HG03066 (cell line): ENCODE data around the gene SMIM29.

Experiments used
- ATAC-seq: cut with Tn5 transposase; IDR thresholded peaks from one replicate; pipeline ENCODE4 v1.9.1; 2021; ENCODE audit warnings: low read depth; ENCODE audit not compliant: unreplicated experiment

The SMIM29 gene

DNA sequence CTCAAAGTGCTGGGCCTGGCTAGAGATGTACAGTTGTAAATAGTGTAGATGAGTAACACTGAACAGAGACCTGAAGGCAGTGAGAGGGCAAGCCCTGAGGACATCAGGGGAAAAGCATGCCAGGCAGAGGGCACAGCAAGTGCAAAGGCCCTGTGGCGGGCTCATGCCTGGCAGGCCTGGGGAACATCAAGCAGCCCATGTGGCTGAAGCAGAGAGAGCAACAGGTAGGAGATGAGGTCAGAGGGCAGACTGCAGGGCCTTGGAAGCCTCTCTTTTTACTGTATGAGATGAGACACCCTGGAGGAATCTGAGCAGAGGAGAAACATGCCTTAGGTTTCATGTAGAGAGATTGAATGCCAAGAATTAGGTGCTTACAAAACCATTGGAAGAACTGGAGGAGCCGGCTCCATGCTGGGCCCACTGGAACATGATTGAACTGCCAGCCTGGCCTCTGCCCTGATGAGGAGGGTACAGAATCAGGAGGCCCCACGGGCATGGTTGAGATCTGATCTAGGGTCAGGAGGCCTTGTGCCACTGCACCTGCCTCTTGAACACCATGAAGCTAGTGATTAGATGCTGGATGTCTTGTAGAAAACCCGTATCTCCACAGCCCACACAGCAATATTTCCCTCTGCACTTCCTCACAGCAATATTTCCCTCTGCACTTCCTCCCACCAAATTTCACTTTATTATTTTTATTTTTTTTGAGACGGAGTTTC is 18.0 kb downstream of the SMIM29 start:
- ATAC-seq: no peak

DNA sequence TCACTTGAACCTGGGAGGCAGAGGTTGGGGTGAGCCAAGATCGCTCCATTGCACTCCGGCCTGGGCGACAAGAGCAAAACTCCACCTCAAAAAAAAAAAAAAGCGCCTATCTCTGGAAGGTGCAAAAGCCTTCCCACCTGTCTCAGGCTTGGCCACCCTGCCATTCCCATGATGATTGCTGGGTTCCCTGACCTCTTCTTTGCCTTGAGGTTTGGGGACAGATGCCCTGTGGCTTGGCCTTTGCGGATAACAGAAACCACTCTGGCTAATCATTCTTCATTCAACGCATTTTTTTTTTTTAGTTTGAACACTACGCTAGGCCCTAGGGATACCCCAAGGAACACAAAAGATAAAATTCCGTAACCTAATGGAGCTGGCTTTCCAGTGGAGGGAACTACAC is 18.9 kb downstream of the SMIM29 start:
- no peak for ATAC-seq

DNA sequence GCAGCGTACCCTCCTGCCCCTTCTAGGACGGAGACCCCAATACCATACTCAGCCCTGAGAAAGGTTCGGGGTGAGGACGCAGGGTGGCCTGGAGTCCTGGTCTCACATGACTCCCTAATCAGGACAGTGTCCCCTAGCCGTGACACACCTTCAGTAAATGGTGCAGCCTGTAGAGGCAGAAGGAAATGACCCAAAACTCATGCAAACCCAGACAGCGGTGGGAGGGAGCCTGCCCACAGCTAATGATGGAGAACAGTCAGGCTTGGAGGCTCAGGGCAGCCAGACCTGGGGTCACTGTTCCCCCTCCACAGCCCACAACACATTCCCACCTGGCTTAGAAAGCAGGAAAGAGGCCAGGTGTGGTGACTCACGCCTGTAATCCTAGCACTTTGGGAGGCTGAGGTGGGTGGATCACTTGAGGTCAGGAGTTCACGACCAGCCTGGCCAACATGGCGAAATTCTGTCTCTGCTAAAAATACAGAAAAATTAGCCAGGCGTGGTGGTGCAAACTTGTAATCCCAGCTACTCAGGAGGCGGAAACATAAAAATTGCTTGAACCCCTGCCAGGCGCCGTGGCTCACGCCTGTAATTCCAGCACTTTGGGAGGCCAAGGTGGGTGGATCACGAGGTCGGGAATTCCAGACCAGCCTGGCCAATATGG is 20.9 kb downstream of the SMIM29 start:
- no peak for ATAC-seq

DNA sequence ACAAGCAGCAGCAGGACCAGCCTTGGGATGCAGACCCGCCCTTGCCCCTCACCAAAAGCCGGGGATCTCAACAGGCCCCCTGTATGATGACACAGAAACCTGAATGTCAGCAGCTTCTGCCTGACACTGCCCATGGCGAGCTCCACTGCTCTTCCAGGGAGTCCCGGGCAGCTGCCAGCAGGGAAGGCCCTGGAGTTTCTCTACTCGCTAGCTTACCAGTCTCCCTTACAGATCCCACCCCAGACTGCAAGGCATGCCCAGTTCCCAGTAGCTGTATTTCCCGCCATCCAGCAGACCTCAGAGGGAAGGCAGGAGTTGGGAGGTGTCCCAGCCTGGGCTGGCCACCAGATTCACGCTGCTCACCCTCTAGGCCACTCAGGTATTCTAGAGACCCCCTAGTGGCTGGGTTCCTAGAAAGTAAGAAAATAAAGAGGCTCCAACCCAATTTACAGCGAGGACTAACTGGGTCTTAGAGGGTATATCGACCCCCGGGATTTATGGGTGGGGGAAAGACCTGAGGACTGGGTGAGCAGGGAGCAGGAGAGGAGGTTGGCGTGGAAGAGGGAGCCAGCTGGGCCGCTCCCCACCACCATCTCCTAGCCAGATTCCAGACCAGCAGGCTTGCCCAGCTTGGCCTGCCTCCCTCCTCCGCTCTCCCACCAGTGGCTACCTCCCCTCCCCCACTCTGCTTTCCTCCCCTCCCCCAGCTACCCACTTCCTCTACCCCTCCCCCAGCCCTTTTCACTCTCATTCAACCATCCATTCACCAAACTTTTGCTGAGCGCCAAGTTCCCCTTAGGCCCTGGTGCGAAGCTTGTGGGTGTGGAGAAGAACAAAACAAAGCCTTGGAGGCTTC is 21.8 kb downstream of the SMIM29 start:
- no peak for ATAC-seq

DNA sequence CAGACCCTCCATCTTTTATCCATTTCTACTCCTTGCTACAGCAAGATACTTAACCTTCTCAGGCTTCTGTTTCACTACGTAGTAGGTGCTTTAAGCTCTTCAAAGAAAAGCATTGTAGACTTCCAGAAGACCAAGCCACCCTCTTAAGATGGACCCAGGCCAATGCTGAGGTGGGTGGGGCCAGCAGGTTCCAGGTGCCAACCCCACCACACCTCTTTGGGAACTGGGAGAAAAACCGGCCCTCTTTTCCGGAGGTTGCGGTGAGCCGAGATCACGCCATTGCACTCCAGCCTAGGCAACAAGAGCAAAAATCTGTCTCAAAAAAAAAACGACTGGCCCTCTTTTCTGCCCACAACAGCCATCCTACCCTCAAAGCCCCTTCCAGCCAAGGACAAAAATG is 22.7 kb downstream of the SMIM29 start:
- ATAC-seq: no peak

DNA sequence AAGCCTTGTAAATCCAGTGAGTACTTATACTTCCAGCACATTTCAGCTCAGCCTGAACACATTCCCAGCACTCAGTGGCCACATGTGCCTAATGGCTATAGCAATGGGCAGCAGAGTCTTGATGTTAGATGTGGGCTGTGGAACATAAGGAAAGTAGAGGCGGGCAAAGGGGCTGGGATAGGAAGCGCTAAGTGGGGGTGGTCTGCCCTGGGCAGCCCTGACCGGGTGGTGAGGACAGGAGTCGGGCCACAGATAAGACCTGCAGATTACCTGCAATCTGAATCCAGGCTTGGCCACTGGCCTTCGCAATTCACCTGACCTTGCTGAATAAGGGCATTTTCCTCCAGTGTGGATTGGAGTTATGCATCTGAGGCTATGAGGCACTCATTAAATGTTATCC is 23.3 kb downstream of the SMIM29 start:
- ATAC-seq: no peak

DNA sequence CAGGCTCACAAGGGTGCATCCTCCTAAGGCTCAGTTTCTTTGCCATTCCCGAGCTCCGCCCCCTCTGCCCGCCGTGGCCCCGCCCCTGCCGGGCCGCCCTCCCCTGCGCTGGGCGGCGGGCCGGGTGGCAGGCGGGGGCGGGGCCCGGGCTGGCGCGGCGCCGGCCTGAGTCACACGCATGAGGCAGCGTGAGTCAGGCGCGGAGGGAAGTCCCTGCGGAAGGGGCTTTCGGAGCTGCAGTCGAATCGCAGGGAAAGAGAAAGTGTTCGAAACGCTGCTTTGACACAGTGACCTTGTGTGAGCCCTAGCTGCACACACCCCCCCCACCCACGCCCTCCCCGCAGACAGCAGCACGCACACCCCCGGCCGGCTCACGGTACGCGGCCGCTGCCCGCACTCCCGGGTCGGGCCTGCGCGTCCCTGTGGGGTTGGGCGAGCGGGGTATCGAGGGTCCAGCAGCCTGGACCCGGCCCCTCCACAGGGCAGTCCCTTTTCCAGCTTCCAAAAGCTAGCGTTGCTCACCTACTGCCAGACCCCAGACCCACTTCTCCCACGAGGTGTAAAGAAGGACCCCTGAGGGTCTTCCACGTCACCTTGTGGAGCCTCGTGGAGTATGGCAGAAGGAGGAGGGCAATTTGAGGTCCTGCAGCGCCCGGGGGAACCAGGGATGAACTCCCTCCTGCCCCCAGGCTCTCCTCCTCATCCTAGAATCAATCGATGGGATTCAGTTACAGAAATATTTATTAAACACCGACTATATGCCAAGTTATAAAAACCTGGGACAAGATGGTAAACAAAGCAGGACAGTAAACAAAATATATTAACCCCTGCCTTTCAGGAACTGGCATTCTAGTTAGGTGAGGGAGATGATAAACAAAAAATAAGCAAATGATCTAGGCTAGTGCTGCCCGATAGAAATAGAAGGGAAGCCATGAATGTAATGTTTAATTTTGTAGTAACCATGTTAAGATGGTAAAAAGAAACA is 24.6 kb downstream of the SMIM29 start:
- peak; percentile 78 for ATAC-seq

DNA sequence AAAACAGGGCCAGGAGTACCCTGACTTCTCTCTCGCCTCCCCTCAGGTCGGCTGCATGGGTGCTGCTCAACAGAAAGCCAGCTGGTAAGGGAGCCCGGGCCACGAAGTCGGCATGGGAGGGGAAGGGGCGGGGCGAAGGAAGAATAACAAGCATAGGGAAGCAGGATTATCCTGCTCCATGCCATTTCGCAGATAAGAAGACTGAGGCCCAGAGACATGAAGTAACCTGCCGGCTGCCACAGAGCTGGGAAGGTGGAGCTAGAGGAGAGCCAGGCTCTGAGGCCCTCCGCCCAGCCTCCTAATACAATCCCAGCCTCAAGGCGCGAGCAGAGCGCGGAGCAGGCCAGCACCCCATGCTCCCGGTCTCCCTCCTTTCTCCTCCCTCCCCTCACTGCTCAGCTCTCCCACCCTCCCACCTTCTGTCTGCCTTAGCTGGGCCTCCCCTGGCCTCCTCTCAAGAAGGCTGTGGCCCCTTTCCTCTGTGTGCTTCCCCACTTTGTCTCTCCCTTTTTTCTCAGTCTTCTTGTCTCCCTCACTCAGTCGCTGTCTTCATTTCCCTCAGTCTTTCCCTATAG is 25.3 kb downstream of the SMIM29 start:
- ATAC-seq: peak; percentile 26

DNA sequence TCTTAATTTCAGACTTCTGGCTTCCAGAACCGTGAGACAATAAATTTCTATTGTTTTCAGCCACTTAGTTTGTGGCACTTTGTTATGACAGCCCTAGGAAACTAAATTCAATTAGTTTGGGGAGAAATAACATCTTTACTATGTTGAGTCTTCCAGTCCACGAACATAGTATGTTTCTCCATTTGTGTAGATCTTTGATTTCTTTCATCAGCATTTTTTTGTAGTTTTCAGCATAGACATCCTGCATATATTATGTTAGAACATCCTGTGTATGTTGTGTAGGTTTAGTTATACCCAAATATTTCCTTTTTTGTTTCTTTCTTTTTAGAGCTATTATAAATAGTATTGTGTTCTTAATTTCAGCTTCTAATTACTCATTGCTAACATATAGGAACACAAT is 30.1 kb downstream of the SMIM29 start:
- no peak for ATAC-seq

DNA sequence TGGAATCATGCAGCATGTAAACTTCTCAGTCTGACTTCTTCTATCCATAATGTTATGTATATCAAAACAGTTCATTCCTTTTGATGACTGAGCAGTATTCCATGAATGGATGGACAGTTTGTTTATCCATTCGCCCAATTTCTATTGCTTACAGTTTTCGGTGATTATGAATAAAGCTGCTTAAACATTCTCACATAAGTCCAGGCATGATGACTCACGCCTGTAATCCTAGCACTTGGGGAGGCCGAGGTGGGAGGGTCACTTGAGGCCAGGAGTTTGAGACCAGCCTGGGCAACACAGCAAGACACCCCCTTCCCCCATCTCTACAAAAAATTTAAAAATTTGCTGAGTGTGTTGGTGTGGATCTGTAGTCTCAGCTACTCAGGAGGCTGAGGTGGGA is 35.0 kb downstream of the SMIM29 start:
- ATAC-seq: no peak

DNA sequence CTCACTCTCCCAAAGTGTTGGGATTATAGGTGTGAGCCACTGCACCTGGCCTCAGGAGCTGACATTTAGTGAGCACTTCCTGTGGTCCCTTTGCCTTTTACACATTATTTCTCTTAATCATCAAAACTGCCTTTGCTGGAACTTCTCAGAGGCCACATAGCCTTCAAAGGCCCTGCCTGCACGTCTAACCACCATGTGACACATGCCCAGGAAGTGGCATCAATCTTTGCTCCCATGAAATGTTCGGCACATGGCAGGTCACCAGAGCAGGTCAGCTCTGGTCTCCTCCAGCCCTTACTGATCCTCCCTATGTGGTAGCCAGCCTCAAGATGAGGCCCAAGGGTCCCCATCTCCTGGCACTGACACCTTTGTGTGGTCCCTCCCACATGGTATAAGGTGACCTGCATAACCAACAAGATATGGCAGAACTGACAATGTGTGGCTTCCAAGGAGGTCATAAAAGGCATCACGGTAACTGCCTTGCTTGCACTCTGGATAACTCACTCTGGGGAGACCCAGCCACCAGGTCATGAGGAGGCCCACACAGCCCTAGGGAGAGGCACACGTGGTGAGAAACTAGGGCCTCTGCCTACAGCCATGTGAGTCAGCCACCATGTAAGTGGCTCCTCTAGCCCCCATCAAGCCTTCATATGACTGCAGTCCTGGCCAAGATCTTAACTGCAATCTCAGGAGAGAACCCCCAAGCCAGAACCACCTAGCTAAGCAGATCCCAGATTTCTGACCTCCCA is 40.9 kb downstream of the SMIM29 start:
- no peak for ATAC-seq

DNA sequence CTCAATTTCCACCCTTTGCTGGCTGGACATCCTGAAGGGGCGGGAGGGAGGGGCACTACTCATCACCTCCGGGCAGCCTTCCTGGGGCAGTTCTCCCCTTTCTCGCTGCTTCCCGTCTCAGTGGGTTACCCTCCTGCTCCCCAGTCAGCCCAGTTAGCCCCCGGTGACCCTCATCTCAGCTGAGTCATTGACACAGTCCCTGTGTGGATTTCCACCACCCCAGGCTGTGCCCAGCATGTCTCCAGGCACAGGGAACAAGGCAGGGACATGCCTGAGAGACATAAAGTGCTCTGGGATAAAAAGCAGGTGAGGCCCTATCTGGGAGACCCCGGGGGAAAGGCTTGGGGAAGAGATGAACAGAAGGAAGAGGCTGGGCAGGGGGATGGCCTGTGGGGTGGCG is 42.1 kb downstream of the SMIM29 start:
- ATAC-seq: no peak

DNA sequence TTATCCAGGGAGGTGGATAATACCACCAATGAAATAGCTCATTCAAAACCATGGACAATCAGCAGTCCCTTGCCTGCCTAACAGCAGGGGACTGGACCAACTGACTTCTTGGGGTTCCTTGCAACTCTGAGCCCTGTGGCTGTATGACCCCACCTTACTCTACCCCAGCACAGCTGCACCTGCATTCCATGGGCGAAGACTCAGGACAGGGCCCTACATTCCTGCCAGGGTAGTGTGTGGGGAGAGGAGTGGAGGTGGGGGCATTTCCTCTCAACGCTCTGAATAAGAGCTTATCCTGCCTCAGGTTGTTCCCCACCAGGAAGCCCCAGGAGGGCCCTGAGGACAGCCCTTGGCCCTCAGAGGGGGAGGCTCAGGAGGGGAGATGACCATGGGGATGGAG is 42.9 kb downstream of the SMIM29 start:
- no peak for ATAC-seq

DNA sequence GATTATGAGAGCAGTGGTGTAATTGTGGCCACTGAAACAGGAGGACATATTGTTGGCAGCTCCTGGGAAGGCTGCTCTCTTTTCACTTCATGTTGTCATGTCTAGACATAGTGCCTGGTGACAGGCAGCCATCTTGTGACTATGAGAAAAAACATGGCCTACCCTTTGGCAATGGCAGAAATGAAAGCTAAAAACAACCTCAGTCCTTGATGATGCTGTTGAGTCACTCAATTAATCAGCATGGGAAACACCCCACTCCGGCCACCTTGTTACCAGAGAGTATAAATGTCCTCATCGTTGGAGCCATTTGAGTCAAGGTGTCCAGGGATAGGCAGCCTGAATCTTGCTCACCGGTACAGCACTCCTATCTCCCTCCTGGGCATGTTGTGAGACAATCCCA is 43.3 kb downstream of the SMIM29 start:
- no peak for ATAC-seq

DNA sequence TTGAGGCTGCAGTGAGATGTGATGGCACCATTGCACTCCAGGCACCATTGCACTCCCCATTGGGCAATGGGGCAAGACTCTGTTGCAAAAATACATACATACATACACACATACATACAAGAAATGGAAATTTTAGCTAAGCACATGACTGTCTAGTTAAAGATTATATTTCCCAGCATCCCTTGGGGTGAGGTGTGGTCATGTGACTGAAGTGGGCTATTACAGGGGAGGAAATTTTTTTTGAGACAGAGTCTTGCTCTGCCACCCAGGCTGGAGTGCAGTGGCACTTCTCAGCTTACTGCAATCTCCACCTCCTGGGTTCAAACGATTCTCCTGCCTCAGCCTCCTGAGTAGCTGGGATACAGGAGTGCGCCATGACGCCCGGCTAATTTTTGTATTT is 44.1 kb downstream of the SMIM29 start:
- ATAC-seq: no peak

DNA sequence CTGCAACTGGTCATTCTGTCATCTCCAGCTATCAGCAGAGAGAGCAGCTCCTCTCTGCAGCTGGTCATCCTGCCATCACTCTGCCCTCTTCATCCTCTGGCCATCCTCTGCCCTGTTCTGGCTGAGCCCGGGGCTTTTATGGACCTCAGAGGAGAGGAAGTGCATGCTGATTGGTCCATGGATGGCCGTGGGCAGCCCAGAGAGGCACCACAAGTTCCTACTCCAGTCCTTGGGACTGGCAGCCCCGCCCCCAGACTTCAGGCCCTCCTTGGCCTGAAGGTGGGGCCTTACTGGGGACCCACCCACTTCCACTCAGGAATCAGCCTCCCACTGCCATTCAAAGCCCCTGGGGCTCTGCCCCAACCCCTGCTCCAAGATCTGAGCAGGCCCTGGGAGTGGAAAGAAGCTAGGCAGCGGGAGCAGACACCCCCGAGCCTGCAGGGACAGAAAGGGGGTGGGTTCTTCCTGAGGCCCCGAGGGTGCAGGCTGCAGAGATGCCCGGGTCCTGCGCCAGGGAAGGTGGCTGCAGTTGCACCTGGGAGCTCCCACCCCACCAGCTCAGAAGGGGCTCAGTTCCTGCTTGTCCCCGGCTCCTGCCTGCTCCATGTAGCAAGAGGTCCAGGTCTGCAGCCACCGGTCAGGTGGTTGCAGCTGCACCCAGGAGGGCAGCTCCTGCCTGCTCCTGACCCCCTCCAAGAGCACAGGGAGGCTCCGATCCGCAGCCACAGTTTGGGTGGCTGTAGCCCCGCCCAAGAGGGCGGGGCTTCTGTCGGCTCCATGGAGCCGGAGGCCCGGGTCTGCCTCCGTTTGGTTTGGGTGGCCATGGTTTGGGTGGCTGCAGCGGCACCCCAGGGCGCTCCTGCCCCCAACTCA is 46.2 kb downstream of the SMIM29 start:
- no peak for ATAC-seq

DNA sequence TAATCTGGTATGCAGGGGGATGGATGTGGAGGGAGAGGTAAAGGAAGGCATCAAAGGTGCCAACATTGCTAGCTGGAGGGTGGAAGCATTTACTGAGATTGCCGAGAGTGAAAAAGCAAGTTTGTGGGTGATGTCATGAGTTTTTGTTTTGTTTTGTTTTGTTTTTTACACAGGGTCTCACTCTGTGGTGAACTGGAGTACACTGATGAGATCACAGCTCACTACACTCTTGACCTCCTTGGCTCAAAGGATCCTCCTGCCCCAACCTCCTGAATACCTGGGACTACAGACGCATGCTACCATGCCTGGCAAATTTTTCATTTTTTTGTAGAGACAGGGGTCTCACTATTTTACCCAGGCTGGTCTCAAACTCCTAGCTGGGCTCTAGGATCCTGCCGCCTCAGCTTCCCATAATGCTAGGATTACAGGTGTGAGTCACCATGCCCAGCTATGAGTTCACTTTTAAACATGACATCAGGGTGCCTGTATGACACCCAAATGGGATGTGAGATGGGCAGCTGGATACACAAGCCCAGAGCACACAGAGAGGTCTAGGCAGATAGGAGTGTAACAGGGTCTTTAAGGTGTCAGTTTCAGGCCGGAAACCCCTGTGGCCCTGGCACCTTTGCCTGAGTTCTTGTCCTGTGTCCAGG is 47.2 kb downstream of the SMIM29 start:
- ATAC-seq: no peak
